GM12878 (cell line): ENCODE measurements around the gene SNED1.

Source experiments
- IKZF2 ChIP-seq, 2 experiments: fragments of 450-650 bp; IDR thresholded peaks; 2 replicates each; pipeline ENCODE4 v1.6.1; 2017; ENCODE audit warnings: mild to moderate bottlenecking in 2 of 2, moderate library complexity in 2 of 2
- MXI1 ChIP-seq: fragments of 150-350 bp; IDR thresholded peaks from 2 replicates; pipeline ENCODE4 v1.6.1; 2011; ENCODE audit warnings: low read depth, mild to moderate bottlenecking, inconsistent platforms, low read length, improper control_type of control experiment
- NR2C2 ChIP-seq: IDR thresholded peaks from 2 replicates; pipeline ENCODE4 v1.6.1; 2011; ENCODE audit warnings: borderline replicate concordance, low read depth; ENCODE audit not compliant: control insufficient read depth, insufficient read length
- POLR2A ChIP-seq: IDR thresholded peaks from 2 replicates; pipeline ENCODE4 v1.6.1; 2011; ENCODE audit warnings: low read depth, mild to moderate bottlenecking, low read length
- RFX5 ChIP-seq: IDR thresholded peaks from 2 replicates; pipeline ENCODE4 v1.6.1; 2011; ENCODE audit warnings: low read depth, low read length, improper control_type of control experiment
- SIX5 ChIP-seq: IDR thresholded peaks from 2 replicates; pipeline ENCODE4 v1.6.1; 2011; ENCODE audit warnings: mild to moderate bottlenecking, low read depth, low read length, moderate library complexity; ENCODE audit not compliant: severe bottlenecking
- ZBED1 ChIP-seq: IDR thresholded peaks from 2 replicates; pipeline ENCODE4 v1.6.1; 2016; ENCODE audit warnings: borderline replicate concordance
- ZNF384 ChIP-seq: IDR thresholded peaks from 2 replicates; pipeline ENCODE4 v1.6.1; 2012; ENCODE audit warnings: low read depth, mild to moderate bottlenecking, low read length, improper control_type of control experiment, borderline replicate concordance
- ZZZ3 ChIP-seq: IDR thresholded peaks from 2 replicates; pipeline ENCODE4 v1.6.1; 2011; ENCODE audit warnings: low read depth; ENCODE audit not compliant: control insufficient read depth, insufficient read length
- TF ChIP-seq, protein P1 (sequence below): IDR thresholded peaks from 2 replicates; pipeline ENCODE4 v1.6.1; 2011; ENCODE audit warnings: low read depth, mild to moderate bottlenecking, low read length, moderate library complexity, borderline replicate concordance; ENCODE audit errors: extremely low read depth
- TF ChIP-seq, protein P2 (sequence below), 3 experiments: IDR thresholded peaks in 2 of 3; conservative IDR thresholded peaks in 1 of 3; 2 replicates each; pipeline ENCODE4 v1.5.1; 2011; ENCODE audit warnings: low read depth in 3 of 3, low read length in 3 of 3, mild to moderate bottlenecking in 3 of 3, control low read depth in 2 of 3, moderate library complexity in 2 of 3, inconsistent platforms in 1 of 3, mixed read lengths in 1 of 3; ENCODE audit not compliant: control insufficient read depth in 2 of 3, insufficient read depth in 1 of 3; ENCODE audit errors: extremely low read depth in 1 of 3
- TF ChIP-seq, protein P3 (sequence below): IDR thresholded peaks from 2 replicates; pipeline ENCODE4 v1.6.1; 2012; ENCODE audit warnings: low read depth, low read length, improper control_type of control experiment
- TF ChIP-seq, protein P4 (sequence below): fragments of 450-650 bp; formaldehyde crosslinking; IDR thresholded peaks from 2 replicates; pipeline ENCODE4 v1.4.0; 2022; ENCODE audit warnings: mild to moderate bottlenecking, moderate library complexity

DNA sequence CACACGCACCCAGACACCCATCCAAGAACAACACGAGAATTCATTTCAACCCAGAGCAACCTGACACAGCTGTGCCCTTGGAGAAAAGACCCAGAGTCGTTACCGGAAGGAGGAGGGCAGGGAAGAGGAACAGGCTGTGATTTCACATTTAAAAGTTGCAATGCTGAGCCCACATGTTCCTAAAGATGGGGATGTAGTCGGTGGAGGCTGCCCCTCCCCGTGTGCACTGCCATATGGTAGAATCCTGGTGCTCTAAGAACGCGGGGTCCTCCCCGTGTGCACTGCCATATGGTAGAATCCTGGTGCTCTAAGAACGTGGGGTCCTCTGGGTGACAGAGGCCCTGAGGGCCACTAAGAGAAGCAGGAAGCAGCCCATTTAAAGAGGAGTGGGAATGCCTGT, 92.8 kb downstream of the SNED1 start:
- TF ChIP-seq ZNF384, result no peak
- TF ChIP-seq, protein P1, sequence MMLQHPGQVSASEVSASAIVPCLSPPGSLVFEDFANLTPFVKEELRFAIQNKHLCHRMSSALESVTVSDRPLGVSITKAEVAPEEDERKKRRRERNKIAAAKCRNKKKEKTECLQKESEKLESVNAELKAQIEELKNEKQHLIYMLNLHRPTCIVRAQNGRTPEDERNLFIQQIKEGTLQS, result no peak
- TF ChIP-seq, protein P2, sequence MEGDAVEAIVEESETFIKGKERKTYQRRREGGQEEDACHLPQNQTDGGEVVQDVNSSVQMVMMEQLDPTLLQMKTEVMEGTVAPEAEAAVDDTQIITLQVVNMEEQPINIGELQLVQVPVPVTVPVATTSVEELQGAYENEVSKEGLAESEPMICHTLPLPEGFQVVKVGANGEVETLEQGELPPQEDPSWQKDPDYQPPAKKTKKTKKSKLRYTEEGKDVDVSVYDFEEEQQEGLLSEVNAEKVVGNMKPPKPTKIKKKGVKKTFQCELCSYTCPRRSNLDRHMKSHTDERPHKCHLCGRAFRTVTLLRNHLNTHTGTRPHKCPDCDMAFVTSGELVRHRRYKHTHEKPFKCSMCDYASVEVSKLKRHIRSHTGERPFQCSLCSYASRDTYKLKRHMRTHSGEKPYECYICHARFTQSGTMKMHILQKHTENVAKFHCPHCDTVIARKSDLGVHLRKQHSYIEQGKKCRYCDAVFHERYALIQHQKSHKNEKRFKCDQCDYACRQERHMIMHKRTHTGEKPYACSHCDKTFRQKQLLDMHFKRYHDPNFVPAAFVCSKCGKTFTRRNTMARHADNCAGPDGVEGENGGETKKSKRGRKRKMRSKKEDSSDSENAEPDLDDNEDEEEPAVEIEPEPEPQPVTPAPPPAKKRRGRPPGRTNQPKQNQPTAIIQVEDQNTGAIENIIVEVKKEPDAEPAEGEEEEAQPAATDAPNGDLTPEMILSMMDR (IDR thresholded peaks at IDR 0.05 in 2 of 3, conservative IDR thresholded peaks at IDR 0.05 in 1 of 3; ENCODE audit: control insufficient read depth in 2 of 3, extremely low read depth in 1 of 3, insufficient read depth in 1 of 3, low read depth in 3 of 3, low read length in 3 of 3), result no peak
- no peak; the same call in 1 of the 2 replicates for TF ChIP-seq POLR2A
- TF ChIP-seq RFX5, result no peak
- TF ChIP-seq MXI1, result no peak
- TF ChIP-seq, protein P3, sequence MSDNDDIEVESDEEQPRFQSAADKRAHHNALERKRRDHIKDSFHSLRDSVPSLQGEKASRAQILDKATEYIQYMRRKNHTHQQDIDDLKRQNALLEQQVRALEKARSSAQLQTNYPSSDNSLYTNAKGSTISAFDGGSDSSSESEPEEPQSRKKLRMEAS, result no peak
- TF ChIP-seq NR2C2, result no peak
- no peak for TF ChIP-seq ZZZ3
- no peak for TF ChIP-seq SIX5
- no peak for TF ChIP-seq ZBED1
- TF ChIP-seq IKZF2 (IDR thresholded peaks at IDR 0.05), result no peak
- TF ChIP-seq, protein P4, sequence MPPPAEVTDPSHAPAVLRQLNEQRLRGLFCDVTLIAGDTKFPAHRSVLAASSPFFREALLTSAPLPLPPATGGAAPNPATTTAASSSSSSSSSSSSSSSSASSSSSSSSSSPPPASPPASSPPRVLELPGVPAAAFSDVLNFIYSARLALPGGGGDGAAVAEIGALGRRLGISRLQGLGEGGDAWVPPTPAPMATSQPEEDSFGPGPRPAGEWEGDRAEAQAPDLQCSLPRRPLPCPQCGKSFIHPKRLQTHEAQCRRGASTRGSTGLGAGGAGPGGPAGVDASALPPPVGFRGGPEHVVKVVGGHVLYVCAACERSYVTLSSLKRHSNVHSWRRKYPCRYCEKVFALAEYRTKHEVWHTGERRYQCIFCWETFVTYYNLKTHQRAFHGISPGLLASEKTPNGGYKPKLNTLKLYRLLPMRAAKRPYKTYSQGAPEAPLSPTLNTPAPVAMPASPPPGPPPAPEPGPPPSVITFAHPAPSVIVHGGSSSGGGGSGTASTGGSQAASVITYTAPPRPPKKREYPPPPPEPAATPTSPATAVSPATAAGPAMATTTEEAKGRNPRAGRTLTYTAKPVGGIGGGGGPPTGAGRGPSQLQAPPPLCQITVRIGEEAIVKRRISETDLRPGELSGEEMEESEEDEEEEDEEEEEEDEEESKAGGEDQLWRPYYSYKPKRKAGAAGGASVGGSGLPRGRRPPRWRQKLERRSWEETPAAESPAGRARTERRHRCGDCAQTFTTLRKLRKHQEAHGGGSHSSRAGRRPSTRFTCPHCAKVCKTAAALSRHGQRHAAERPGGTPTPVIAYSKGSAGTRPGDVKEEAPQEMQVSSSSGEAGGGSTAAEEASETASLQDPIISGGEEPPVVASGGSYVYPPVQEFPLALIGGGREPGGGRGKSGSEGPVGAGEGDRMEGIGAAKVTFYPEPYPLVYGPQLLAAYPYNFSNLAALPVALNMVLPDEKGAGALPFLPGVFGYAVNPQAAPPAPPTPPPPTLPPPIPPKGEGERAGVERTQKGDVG (CRISPR knock-in tag), result no peak
